NCI-H1930 (cell line): ENCODE measurements around the gene ADAMTSL4.
A peak's percentile ranks its signal among the peaks of the same experiment; 100 is the strongest.

Experiments used
- DNase-seq, 2 experiments: peaks; one replicate each; lab custom pipeline; 2025; lab: John Stamatoyannopoulos, UW

ADAMTSL4 gene

DNA sequence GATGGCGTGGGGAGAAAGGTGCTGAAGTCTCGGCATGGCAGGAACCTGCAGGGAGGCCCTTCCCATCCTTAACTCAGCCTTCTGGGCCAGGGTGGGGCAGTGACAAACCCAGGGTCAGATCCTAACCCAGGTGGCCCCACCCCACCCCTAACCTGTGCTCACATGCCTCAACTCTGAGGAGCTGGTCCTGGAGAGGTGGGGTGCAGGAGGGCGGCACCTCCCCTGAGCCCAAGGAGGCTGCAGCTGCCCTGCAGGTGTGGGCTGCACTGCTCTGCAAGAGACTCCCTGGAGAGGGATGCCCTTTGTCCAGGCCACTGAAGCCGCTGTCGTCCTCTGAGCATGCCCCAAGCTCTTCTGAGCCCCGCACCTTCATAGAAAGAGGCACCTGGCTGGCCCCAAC lies 15.2 kb upstream of the ADAMTSL4 start:
- no peak for DNase-seq

DNA sequence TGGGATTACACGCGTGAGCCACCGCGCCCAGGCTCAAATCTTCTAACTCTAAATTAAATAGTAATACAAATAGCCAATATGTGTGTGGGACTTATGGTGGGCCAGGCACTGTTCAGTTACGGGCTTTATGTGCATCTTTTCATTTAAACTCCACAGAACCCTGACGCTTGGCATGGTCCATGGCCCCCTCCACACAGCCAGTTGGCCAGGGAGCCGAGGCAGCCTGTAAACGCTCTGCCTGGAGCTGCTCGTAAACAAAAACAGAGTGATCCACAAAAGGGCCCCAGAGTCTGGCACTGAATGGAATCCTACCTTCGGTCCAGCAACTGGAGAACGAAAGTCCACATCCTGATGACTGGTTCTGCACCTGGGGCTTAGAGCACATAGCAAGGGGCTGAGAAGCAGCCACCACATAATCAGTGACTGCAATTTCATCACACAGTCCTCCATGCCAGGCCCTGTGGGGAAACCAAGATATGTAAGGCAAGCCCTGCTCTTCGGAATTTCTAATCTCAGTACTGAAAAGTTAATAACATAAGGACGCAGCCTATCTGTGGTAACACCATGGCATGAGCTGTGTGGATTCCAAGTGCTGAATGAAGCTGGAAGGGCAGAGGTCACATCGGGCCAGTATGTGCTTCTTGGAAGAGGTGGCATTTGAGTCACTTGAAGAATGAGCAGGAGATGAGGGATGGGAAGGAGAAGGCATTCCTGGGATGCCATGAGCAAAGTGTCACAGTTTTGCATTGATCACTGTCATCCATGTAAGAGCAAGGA lies 13.5 kb upstream of the ADAMTSL4 start:
- no peak for DNase-seq

DNA sequence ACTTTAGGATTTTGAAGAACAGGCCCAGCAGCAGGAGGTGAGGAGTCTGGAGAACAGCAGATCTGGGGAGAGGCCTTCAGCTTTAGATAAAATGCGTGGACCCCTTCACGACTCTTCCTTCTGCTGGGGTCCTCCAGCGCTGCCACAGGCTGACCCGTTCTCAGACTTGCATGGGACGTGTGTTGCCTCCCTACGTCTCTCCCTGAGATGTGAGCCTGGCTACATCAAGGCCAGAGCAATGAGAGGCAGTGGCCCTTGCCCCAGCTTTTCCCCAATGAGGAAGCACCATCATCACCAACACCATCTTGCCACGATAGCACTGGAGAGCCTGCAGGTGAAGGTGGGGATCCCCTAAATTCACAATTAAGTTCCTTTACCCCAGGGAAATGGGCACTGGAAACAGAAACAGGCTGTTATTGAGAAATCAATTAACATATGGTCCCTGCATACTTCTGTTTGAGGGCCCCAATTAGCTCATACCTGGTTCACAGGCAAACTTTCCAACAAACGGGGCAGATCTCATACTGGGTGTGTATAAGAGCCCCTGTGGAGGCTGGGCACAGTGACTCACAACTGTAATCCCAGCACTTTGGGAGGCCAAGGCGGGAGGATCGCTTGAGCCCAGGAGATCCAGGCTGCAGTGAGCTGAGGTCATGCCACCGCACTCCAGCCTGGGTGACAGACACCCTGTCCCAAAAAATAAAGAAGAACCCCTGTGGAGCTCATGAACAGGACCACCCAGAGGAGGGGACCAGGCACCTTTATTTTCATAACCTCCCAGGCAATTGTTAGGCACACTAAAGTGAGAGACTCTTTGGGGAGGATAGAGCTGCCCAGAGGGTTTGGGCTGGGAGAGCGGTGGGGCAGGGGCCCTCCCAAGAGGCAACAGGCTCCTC lies 12.1 kb upstream of the ADAMTSL4 start:
- DNase-seq: no peak

DNA sequence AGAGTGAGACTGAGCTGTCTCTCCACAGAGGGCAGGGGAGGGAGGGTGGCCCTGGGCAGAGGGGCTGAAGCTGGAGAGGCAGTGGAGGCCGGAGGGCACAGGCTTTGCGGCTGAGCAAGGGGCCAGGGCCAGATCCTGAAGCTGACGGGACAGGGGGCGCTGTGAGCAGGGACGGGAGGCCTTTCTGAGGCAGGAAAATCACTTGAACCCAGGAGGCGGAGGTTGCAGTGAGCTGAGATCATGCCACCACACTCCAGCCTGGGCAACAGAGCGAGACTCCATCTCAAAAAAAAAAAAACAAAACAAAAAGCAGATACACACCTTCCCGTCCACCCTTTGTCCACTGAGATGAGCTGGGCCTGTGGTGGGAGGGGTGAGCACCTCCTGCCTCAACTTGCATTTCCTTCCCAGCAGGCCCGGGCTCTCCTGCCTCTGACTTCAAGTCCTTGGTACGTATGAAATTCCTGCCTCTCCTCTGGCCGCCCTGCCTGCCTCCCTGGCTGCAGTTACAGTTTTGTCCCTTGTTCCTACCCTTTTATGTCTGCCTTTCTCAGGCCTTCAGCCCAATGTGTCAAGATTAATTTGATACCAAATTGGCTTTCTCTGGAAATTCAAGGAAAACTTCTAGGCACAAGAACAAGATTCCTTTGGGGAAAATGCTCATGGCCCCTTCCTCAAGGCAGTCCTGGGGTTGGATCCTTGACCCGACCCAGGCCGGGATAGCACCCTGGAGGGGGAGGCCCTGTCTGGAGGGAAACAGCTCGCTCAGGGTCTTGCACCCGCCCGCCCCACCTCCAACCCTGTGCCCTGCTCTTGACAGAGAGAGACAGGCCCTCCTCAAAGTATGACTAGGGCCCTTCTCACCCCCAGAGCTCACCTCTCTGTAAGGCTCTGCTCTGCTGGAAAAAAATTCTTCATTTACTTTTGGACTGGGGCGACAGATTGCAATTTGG lies 11.2 kb upstream of the ADAMTSL4 start:
- DNase-seq: no peak

DNA sequence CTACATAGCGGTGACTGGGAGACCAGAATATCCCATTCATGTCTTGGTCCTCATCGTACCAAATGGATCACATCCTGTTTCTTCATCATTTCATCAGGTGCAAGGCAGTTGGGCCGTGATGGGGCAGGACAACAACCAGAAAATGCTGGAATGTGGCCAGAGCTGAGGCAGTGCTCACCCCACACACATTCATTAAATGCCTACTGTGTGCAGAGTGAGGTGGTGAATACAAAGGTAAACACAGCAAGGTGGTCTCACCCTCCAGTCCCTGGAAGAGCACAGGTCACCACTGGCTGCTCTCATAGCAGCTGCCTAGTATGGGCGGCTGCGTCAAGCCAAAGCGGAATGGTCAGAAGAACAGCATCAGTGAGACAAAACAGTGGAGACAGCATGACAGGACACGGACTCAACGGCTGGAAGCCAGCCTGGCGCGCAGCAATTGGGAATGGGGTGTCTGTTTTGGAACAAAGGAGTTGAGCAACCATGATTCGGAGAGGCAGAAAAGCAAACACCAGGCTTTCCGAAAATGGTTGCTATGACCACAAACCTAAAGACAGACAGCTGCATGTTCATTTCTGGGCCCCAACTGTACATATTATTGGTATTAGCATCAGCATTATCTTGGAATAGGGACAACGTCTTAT lies 5.6 kb upstream of the ADAMTSL4 start:
- DNase-seq: peak; percentile 79 to 87

GRCh38 chr1:150544204-150544603 lies 5.0 kb upstream of the ADAMTSL4 start:
- DNase-seq: peak; percentile 60 to 80

DNA sequence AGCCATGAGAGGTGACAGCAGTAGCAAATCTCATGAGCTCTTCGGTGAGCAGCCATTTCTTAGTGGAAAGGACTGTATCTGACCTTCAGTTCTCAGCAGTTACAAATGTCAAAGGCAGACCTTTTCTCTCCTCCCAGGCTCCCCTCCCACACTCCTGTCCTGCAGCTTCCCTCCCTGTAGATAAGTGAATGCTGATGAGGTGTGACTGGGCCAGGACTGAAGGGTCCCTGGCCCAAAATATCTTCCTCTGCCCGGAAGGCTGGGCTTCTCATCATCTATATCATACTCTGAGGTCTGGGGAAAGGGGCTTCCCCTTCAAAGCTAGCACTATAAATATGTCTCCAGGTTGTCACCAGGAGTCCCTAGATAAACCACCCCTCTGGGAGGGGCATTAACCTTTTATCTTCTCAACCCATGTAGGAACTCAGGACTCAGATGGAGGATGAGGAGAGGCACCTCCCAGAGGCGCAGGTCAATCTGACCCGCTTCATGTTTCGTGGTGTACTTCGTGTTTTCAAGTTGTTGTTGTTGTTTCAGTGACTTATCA lies 3.6 kb upstream of the ADAMTSL4 start:
- DNase-seq: no peak

DNA sequence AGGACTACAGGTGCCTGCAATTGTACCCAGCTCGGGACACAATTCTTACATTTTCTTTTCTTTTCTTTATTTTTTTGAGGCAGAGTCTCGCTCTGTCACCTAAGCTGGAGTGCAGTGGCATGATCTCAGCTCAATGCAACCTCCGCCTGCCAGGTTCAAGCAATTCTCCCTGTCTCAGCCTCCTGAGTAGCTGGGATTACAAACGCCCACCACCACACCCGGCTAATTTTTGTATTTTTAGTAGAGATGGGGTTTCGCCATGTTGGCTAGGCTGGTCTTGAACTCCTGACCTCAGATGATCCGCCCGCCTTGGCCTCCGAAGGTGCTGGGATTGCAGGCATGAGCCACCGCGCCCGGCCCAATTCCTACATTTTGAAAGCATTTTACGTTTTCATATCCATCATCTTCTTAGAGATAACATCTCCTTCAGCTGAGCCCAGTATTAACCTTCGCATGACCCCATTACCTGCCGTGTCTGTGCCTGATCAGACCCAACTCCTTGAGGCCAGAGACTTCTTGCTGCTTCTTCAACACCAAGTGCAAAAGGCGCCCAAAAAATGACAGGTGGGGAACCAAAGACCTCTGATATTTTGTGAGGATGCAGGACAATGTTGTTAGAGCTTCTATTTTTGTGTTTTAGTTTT lies 2.8 kb upstream of the ADAMTSL4 start:
- no peak for DNase-seq

GRCh38 chr1:150548324-150548631 lies 930 bp upstream of the ADAMTSL4 start:
- DNase-seq: no peak

DNA sequence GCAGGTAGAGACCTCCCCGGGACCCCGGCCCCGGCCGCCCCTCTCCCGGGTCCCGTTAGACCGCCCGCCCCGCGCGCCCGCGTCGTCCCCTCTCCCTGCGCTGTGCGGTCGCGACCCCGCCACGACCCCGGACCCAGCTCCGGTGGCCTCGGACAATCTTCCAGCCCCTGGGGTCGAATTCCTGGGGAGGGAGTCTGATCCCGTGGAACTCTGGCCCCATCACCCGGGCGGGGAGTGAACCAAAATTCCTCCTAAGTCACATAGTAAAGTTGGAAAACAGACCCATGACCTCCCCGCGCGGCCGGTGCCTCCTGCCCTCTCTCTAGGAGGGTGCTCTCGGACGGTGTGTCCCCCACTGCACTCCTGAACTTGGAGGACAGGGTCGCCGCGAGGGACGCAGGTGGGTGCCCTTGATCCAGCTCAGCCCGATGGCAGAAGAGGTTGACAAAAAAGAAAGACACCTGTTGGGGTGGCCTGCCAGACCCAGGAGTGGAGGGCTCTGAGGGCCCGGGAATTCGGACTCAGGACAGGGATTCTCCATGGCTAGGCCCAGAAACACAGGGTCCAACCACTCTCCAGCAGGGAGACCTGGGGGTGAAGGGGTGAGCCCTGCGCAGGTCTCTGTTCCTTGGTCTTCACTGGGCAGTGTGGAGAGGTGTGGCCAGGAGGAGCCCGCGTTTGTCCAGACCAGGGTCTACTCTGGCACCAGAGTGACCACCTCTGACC lies 451 bp downstream of the ADAMTSL4 start:
- DNase-seq: no peak

GRCh38 chr1:150550222-150551050 lies 1.2 kb downstream of the ADAMTSL4 start:
- no peak for DNase-seq

DNA sequence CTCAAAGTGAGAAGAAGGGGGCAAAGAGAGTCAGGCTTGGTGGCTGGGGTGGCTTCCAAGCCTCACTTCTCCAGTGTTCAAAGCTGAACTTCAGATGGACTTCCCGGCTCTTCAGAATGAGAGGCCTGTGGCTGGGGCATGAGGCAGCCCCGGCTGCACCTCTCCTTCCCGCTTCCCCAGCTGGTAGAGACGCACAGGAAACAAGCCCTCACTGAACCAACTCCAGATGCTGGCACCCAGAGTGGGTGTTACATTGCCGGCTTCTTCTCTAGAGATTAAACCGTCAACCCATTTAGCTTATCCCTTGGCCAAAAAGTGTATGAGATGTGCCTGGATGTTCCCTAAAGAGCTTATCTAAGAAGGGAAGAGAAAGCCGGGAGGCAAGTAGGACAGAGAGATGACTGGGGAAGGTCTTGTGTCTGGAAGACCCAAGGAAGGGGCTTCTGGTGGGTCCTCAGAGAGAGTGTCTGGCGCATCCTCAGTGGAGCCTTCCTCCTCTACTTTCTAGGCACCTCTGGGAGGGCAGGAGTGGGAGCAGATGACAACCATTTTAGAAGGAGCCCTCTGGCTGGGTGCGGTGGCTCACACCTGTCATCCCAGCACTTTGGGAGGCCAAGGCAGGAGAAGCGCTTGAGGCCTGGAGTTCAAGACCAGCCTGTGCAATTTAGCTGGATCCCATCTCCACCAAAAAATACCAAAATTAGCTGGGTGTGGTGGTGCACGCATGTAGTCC lies 2.0 kb downstream of the ADAMTSL4 start:
- no peak for DNase-seq

- DNase-seq: no peak
Measured at GRCh38 chr1:150551784-150552127, 2.5 kb downstream of the ADAMTSL4 start.

- no peak for DNase-seq
Measured at GRCh38 chr1:150552128-150552910, 3.1 kb downstream of the ADAMTSL4 start.

GRCh38 chr1:150552911-150553289 lies 3.7 kb downstream of the ADAMTSL4 start:
- DNase-seq: no peak

DNA sequence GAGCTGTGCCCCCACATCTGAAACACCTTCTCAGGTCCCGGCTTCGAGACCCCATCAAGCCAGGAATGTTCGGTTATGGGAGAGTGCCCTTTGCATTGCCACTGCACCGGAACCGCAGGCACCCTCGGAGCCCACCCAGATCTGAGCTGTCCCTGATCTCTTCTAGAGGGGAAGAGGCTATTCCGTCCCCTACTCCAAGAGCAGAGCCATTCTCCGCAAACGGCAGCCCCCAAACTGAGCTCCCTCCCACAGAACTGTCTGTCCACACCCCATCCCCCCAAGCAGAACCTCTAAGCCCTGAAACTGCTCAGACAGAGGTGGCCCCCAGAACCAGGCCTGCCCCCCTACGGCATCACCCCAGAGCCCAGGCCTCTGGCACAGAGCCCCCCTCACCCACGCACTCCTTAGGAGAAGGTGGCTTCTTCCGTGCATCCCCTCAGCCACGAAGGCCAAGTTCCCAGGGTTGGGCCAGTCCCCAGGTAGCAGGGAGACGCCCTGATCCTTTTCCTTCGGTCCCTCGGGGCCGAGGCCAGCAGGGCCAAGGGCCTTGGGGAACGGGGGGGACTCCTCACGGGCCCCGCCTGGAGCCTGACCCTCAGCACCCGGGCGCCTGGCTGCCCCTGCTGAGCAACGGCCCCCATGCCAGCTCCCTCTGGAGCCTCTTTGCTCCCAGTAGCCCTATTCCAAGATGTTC lies 4.3 kb downstream of the ADAMTSL4 start:
- DNase-seq: no peak

DNA sequence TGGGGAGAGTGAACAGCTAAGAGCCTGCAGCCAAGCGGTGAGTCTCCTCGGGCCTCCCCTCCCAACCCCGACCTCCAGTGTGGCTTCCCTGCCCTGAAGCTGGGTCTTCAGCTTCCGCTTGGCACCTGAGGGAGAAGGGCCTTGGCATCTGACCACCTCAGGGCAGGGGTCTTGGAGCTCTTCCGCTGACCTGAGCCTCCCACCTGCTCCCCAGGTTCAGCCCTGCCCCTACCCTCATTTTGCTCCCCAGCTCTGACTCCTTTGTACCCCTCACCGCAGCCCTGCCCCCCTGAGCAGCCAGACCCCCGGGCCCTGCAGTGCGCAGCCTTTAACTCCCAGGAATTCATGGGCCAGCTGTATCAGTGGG lies 4.9 kb downstream of the ADAMTSL4 start:
- DNase-seq: no peak
